GM19324 (cell line): ENCODE results near the gene MANSC4.
"Not testable (repeated sequence)": the region's sequence is repeated elsewhere in the genome, so short reads cannot be mapped to it uniquely, and the experiment has no call there.

Experiments used
- ATAC-seq: cut with Tn5 transposase; IDR thresholded peaks from one replicate; pipeline ENCODE4 v1.9.1; 2021; ENCODE audit warnings: mild to moderate bottlenecking, moderate library complexity; ENCODE audit not compliant: unreplicated experiment, low FRiP score

MANSC4 gene

GRCh38 chr12:27756670-27757195 is 23.3 kb downstream of the MANSC4 start:
- ATAC-seq, result no peak

GRCh38 chr12:27754795-27755194 is 25.2 kb downstream of the MANSC4 start:
- ATAC-seq, result no peak

- no peak for ATAC-seq
Measured at GRCh38 chr12:27751386-27752047, 28.5 kb downstream of the MANSC4 start.

DNA sequence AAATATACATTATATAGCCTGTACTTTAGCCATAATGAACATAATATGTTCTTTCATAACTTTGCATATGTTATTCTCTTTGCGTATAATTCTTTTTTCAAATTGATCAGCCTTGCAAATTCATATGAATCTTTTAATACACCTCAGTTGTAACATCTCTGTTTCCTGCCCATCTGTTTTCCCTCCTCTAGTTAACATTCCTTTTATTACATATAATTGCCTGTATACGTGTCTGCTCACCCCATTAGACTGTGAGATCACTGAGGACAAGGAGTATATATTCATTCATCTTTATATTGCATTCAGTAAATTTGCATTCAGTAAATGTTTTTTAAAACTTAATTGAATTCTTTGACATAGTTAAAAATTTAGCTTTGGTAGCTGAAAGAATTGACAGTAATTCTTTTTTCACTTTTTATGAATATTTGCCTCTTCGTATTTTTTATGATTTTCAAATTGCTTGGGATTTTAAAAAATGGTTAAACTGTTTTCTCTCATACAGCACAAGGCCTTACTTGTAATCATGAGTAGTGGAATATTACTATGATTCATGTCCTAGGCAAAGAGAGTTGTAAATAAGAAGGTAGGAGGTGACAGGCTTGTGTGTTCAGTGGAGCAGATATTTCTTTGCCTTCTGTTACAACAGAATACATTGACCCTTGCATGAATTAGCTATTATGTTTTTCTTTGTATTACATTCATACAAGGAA is 32.8 kb downstream of the MANSC4 start:
- ATAC-seq, result no peak

DNA sequence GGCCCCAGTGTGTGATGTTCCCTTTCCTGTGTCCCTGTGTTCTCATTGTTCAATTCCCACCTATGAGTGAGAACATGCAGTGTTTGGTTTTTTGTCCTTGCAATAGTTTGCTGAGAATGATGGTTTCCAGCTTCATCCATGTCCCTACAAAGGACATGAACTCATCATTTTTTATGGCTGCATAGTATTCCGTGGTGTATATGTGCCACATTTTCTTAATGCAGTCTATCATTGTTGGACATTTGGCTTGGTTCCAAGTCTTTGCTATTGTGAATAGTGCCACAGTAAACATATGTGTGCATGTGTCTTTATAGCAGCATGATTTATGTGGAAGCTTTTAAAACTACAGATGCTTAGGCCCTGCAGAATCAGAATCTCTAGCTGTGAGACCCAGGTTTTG is 34.3 kb downstream of the MANSC4 start:
- not testable (repeated sequence) for ATAC-seq

- ATAC-seq, result no peak
Measured at GRCh38 chr12:27743601-27744000, 36.4 kb downstream of the MANSC4 start.

DNA sequence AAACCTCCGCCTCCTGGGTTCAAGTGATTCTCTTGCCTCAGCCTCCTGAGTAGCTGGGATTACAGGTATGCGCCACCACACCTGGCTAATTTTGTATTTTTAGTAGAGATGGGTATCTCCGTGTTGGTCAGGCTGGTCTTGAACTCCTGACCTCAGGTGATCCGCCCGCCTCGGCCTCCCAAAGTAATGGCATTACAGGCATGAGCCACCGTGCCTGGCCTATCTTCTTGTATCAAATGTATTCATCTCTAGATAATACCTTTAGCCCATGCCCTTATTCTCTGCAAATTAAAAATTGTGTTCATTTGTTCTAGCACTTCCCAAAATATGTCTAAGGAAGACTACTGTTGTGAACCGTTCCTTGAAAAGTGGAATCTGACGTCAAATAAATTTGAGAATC is 45.7 kb downstream of the MANSC4 start:
- not testable (repeated sequence) for ATAC-seq

DNA sequence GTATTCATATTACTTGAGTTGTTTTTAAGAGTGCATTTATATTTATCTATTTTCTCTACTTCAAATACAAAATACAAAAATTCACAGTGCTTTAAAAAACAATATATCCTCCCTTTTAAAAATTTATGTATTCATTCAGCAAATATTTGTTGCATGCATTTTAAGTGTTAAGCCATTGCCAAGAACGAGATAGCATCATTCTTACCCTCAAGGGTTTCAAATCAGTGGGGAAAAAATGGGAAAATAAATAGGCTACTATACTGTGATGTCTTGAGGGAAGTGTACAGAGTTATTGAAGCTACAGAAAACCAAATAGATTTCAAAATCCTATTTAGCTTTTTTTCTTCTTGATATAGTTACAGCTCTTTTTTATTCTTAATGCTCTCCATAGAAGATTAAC is 46.2 kb downstream of the MANSC4 start:
- ATAC-seq, result no peak

DNA sequence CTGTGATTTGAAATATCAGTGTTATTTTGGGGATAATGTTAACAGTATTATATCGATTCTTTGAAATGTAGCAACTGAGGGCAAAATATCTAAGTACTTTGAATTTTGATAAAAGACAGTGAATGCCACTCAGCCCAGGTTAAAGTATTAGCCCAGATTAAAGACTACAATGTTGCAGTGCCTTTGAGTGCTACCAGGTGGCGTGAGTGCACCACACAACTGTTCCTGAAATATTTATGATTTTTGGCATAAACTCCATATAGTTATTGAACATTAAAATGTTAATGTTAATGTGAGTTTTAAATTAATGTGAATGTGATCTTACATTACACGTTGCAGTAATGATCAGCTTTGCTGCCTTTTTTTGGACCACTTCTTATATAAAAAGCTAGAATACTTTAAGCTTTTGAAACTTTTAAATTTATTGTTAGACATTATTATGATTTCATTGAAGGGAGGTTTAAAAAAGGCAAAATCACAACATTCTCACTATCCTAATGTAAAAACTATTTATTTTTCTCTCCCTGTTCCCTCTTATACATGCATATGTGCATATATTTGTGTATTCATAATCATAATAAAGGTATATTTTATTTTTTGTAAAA is 46.9 kb downstream of the MANSC4 start:
- ATAC-seq, result no peak

- ATAC-seq, result no peak
Measured at GRCh38 chr12:27732281-27732680, 47.8 kb downstream of the MANSC4 start.

DNA sequence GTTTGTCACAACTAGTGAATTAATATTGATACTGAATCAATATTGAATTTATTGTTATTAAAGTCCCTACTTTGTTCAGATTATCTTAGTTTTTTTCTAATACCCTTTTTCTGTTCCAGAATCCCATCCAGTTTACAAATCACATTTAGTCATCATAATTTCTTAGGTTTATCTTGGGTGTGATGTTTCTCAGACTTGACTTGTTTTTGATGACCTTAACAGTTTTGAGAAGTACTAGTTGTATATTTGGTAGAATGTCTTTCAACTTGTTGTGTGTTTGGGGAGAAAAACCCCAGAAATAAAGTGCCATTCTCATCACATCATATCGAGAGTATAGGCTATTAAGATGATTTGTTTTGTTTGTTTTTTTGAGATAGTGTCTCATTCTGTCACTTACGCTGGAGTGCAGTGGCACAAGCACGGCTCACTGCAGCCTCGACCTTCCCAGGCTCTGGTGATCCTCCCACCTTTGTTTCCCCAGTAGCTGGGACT is 49.9 kb downstream of the MANSC4 start:
- ATAC-seq, result no peak

DNA sequence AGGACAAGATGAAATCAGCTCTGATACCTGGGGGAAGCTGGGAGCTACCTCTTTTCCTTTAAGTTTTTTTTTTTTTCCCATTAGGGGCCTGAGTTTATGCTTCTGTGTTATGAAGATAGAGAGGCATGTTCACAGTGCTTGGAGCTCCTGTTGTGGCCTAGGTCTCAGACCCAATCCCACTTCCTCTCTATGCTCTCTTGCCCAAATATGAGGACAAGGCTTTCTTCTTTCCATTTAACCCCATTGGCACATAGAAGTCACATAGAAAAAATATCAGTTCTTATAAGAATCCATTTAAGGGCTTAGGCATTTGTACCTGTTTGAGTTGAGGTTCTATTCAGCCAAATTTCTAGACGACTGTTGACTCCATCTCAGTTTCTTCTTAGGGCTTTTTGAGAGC is 56.8 kb downstream of the MANSC4 start:
- ATAC-seq, result no peak
